HG03354 (cell line): Measurements from ENCODE around the gene HOXC12.

Experiments
- ATAC-seq: cut with Tn5 transposase; IDR thresholded peaks from one replicate; pipeline ENCODE4 v1.9.1; 2021; ENCODE audit warnings: mild to moderate bottlenecking; ENCODE audit not compliant: unreplicated experiment, poor library complexity, severe bottlenecking

The HOXC12 gene

GRCh38 chr12:53954694-53955035 is at the start of gene HOXC12:
Gene HOXC12, plus strand, starts transcription at chr12:53954903. Its CDS starts 27 bp downstream, at chr12:53954930.
- ATAC-seq, result no peak

GRCh38 chr12:53907103-53907502 is 47.6 kb upstream of the HOXC12 start:
- no peak for ATAC-seq

- ATAC-seq, result no peak
These were observed 37.7 kb upstream of the HOXC12 start for GRCh38 chr12:53916788-53917655.

GRCh38 chr12:53924521-53925405 is 29.9 kb upstream of the HOXC12 start:
- ATAC-seq, result no peak

GRCh38 chr12:53927220-53928029 is 27.3 kb upstream of the HOXC12 start:
- no peak for ATAC-seq

GRCh38 chr12:53928054-53928835 is 26.5 kb upstream of the HOXC12 start:
- no peak for ATAC-seq

GRCh38 chr12:53929527-53929926 is 25.2 kb upstream of the HOXC12 start:
- ATAC-seq, result no peak

- no peak for ATAC-seq
These were observed 24.0 kb upstream of the HOXC12 start for GRCh38 chr12:53930591-53931255.

GRCh38 chr12:53931844-53932581 is 22.7 kb upstream of the HOXC12 start:
- ATAC-seq, result no peak

GRCh38 chr12:53932915-53933314 is 21.8 kb upstream of the HOXC12 start:
- ATAC-seq, result no peak

- ATAC-seq, result no peak
These were observed 19.0 kb upstream of the HOXC12 start for GRCh38 chr12:53935383-53936341.

GRCh38 chr12:53937099-53937498 is 17.6 kb upstream of the HOXC12 start:
- ATAC-seq, result no peak

GRCh38 chr12:53937596-53938325 is 16.9 kb upstream of the HOXC12 start:
- no peak for ATAC-seq

GRCh38 chr12:53938326-53939140 is 16.2 kb upstream of the HOXC12 start, which contains the start of gene HOXC13:
Gene HOXC13, plus strand, starts transcription at chr12:53938831. Its CDS starts 76 bp downstream, at chr12:53938907.
- no peak for ATAC-seq
